Measurements from ENCODE around the gene PLXNA4.

Gene PLXNA4

GRCh38 chr7:132476541-132476940 lies 99.7 kb downstream of the PLXNA4 start:
- no peak for TF ChIP-seq CTCF (IDR thresholded peaks at IDR 0.05; ENCODE audit: insufficient read depth, low read depth, low read length, missing control alignments)
- H3K4me3 ChIP-seq (ENCODE audit: low read depth, low read length): no peak overlapping the region
- no peak for DNase-seq (ENCODE audit: low read depth)

- H3K4me3 ChIP-seq (ENCODE audit: low read depth, low read length): no peak overlapping the region
- DNase-seq (ENCODE audit: low read depth): no peak
Observed at GRCh38 chr7:132475669-132476116, 100.6 kb downstream of the PLXNA4 start.

GRCh38 chr7:132475037-132475668 lies 101.1 kb downstream of the PLXNA4 start:
- DNase-seq (ENCODE audit: low read depth): no peak
- no peak overlapping the region for H3K4me3 ChIP-seq (ENCODE audit: low read depth, low read length)
- no peak for TF ChIP-seq CTCF (IDR thresholded peaks at IDR 0.05; ENCODE audit: insufficient read depth, low read depth, low read length, missing control alignments)

More at GRCh38 chr7:132475669-132476116, 100.6 kb downstream of the PLXNA4 start:
- no peak for TF ChIP-seq CTCF (IDR thresholded peaks at IDR 0.05; ENCODE audit: insufficient read depth, low read depth, low read length, missing control alignments)

- no peak for TF ChIP-seq CTCF (IDR thresholded peaks at IDR 0.05; ENCODE audit: insufficient read depth, low read depth, low read length, missing control alignments)
- H3K4me3 ChIP-seq (ENCODE audit: low read depth, low read length): no peak overlapping the region
- no peak for DNase-seq (ENCODE audit: low read depth)
Observed at GRCh38 chr7:132472463-132473120, 103.7 kb downstream of the PLXNA4 start.

GRCh38 chr7:132471515-132471914 lies 104.8 kb downstream of the PLXNA4 start:
- H3K4me3 ChIP-seq (ENCODE audit: low read depth, low read length): no peak overlapping the region
- TF ChIP-seq CTCF (IDR thresholded peaks at IDR 0.05; ENCODE audit: insufficient read depth, low read depth, low read length, missing control alignments): no peak
- no peak for DNase-seq (ENCODE audit: low read depth)

- DNase-seq (ENCODE audit: low read depth): no peak
- no peak overlapping the region for H3K4me3 ChIP-seq (ENCODE audit: low read depth, low read length)
- no peak for TF ChIP-seq CTCF (IDR thresholded peaks at IDR 0.05; ENCODE audit: insufficient read depth, low read depth, low read length, missing control alignments)
Observed at GRCh38 chr7:132469681-132470080, 106.6 kb downstream of the PLXNA4 start.

Measured in GM12865 (cell line).